ENCODE data around the gene POLR2L.

- TF ChIP-seq, protein P1, sequence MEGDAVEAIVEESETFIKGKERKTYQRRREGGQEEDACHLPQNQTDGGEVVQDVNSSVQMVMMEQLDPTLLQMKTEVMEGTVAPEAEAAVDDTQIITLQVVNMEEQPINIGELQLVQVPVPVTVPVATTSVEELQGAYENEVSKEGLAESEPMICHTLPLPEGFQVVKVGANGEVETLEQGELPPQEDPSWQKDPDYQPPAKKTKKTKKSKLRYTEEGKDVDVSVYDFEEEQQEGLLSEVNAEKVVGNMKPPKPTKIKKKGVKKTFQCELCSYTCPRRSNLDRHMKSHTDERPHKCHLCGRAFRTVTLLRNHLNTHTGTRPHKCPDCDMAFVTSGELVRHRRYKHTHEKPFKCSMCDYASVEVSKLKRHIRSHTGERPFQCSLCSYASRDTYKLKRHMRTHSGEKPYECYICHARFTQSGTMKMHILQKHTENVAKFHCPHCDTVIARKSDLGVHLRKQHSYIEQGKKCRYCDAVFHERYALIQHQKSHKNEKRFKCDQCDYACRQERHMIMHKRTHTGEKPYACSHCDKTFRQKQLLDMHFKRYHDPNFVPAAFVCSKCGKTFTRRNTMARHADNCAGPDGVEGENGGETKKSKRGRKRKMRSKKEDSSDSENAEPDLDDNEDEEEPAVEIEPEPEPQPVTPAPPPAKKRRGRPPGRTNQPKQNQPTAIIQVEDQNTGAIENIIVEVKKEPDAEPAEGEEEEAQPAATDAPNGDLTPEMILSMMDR (conservative IDR thresholded peaks at IDR 0.05; ENCODE audit: low read depth, low read length): no peak
- no peak for TF ChIP-seq EZH2 (IDR thresholded peaks at IDR 0.05; ENCODE audit: borderline replicate concordance, low read depth, low read length, poor library complexity, severe bottlenecking)
These were observed 27.2 kb upstream of the POLR2L start for GRCh38 chr11:869399-870126.

Measured in A673 (cell line).